ENCODE data around the gene IL1RAPL2.

Gene IL1RAPL2

GRCh38 chrX:105302246-105302645 is 736.2 kb downstream of the IL1RAPL2 start:
- Histone ChIP-seq H3K9me3 (ENCODE audit: low read length) (no peaks in the 10 kb centered on the region), H2AFZ (ENCODE audit: low read depth, low read length) (no peak overlapping the region), H3K4me3 (ENCODE audit: low read length) (no peak overlapping the region), H3K36me3 (ENCODE audit: insufficient read depth, low read length) (no peaks in the 10 kb centered on the region), H3K4me1 (ENCODE audit: insufficient read depth, low read length) (no peaks in the 10 kb centered on the region), H3K27me3 (ENCODE audit: insufficient read depth, low read length) (no peaks in the 10 kb centered on the region)

GRCh38 chrX:105307762-105308161 is 741.8 kb downstream of the IL1RAPL2 start:
- Histone ChIP-seq H2AFZ (ENCODE audit: low read depth, low read length) (no peak overlapping the region), H3K36me3 (ENCODE audit: insufficient read depth, low read length) (no peaks in the 10 kb centered on the region), H3K9me3 (ENCODE audit: low read length) (no peaks in the 10 kb centered on the region), H3K27me3 (ENCODE audit: insufficient read depth, low read length) (no peaks in the 10 kb centered on the region), H3K4me3 (ENCODE audit: low read length) (no peak overlapping the region), H3K4me1 (ENCODE audit: insufficient read depth, low read length) (no peaks in the 10 kb centered on the region)

- Histone ChIP-seq H3K4me3 (ENCODE audit: low read length) (no peak overlapping the region), H3K27me3 (ENCODE audit: insufficient read depth, low read length) (no peaks in the 10 kb centered on the region), H3K36me3 (ENCODE audit: insufficient read depth, low read length) (no peaks in the 10 kb centered on the region), H3K4me1 (ENCODE audit: insufficient read depth, low read length) (no peaks in the 10 kb centered on the region), H3K9me3 (ENCODE audit: low read length) (no peaks in the 10 kb centered on the region), H2AFZ (ENCODE audit: low read depth, low read length) (no peak overlapping the region)
Measured at GRCh38 chrX:105313596-105313995, 747.6 kb downstream of the IL1RAPL2 start.

- no peaks in the 10 kb centered on the region for H3K27me3 ChIP-seq (ENCODE audit: insufficient read depth, low read length)
- no peak overlapping the region for H2AFZ ChIP-seq (ENCODE audit: low read depth, low read length)
- H3K4me3 ChIP-seq (ENCODE audit: low read length) = no peak overlapping the region
- no peaks in the 10 kb centered on the region for H3K36me3 ChIP-seq (ENCODE audit: insufficient read depth, low read length)
- no peaks in the 10 kb centered on the region for H3K9me3 ChIP-seq (ENCODE audit: low read length)
- H3K4me1 ChIP-seq (ENCODE audit: insufficient read depth, low read length) = no peaks in the 10 kb centered on the region
Measured at GRCh38 chrX:105314458-105314857, 748.5 kb downstream of the IL1RAPL2 start.

GRCh38 chrX:105315248-105315647 is 749.2 kb downstream of the IL1RAPL2 start:
- Histone ChIP-seq H3K4me1 (ENCODE audit: insufficient read depth, low read length) (no peaks in the 10 kb centered on the region), H3K27me3 (ENCODE audit: insufficient read depth, low read length) (no peaks in the 10 kb centered on the region), H3K4me3 (ENCODE audit: low read length) (no peak overlapping the region), H2AFZ (ENCODE audit: low read depth, low read length) (no peak overlapping the region), H3K9me3 (ENCODE audit: low read length) (no peaks in the 10 kb centered on the region), H3K36me3 (ENCODE audit: insufficient read depth, low read length) (no peaks in the 10 kb centered on the region)

GRCh38 chrX:105317117-105317516 is 751.1 kb downstream of the IL1RAPL2 start:
- Histone ChIP-seq H3K4me3 (ENCODE audit: low read length) (no peak overlapping the region), H3K4me1 (ENCODE audit: insufficient read depth, low read length) (no peaks in the 10 kb centered on the region), H3K9me3 (ENCODE audit: low read length) (no peaks in the 10 kb centered on the region), H2AFZ (ENCODE audit: low read depth, low read length) (no peak overlapping the region), H3K36me3 (ENCODE audit: insufficient read depth, low read length) (no peaks in the 10 kb centered on the region), H3K27me3 (ENCODE audit: insufficient read depth, low read length) (no peaks in the 10 kb centered on the region)

- H2AFZ ChIP-seq (ENCODE audit: low read depth, low read length) = no peak overlapping the region
- H3K36me3 ChIP-seq (ENCODE audit: insufficient read depth, low read length) = no peaks in the 10 kb centered on the region
- no peaks in the 10 kb centered on the region for H3K9me3 ChIP-seq (ENCODE audit: low read length)
- H3K4me1 ChIP-seq (ENCODE audit: insufficient read depth, low read length) = no peaks in the 10 kb centered on the region
- H3K27me3 ChIP-seq (ENCODE audit: insufficient read depth, low read length) = no peaks in the 10 kb centered on the region
- H3K4me3 ChIP-seq (ENCODE audit: low read length) = no peak overlapping the region
Measured at GRCh38 chrX:105323928-105324327, 757.9 kb downstream of the IL1RAPL2 start.

- Histone ChIP-seq H3K4me3 (ENCODE audit: low read length) (no peak overlapping the region), H3K4me1 (ENCODE audit: insufficient read depth, low read length) (no peaks in the 10 kb centered on the region), H3K27me3 (ENCODE audit: insufficient read depth, low read length) (no peaks in the 10 kb centered on the region), H3K36me3 (ENCODE audit: insufficient read depth, low read length) (no peaks in the 10 kb centered on the region), H2AFZ (ENCODE audit: low read depth, low read length) (no peak overlapping the region), H3K9me3 (ENCODE audit: low read length) (no peaks in the 10 kb centered on the region)
Measured at GRCh38 chrX:105328773-105329172, 762.8 kb downstream of the IL1RAPL2 start.

- H3K9me3 ChIP-seq (ENCODE audit: low read length) = no peaks in the 10 kb centered on the region
- H2AFZ ChIP-seq (ENCODE audit: low read depth, low read length) = no peak overlapping the region
- no peaks in the 10 kb centered on the region for H3K27me3 ChIP-seq (ENCODE audit: insufficient read depth, low read length)
- H3K4me3 ChIP-seq (ENCODE audit: low read length) = no peak overlapping the region
- H3K4me1 ChIP-seq (ENCODE audit: insufficient read depth, low read length) = no peaks in the 10 kb centered on the region
- H3K36me3 ChIP-seq (ENCODE audit: insufficient read depth, low read length) = no peaks in the 10 kb centered on the region
Measured at GRCh38 chrX:105331244-105331643, 765.2 kb downstream of the IL1RAPL2 start.

GRCh38 chrX:105347373-105347772 is 781.4 kb downstream of the IL1RAPL2 start:
- Histone ChIP-seq H3K27me3 (ENCODE audit: insufficient read depth, low read length) (no peaks in the 10 kb centered on the region), H3K9me3 (ENCODE audit: low read length) (no peaks in the 10 kb centered on the region), H2AFZ (ENCODE audit: low read depth, low read length) (no peak overlapping the region), H3K4me3 (ENCODE audit: low read length) (no peak overlapping the region), H3K36me3 (ENCODE audit: insufficient read depth, low read length) (no peaks in the 10 kb centered on the region), H3K4me1 (ENCODE audit: insufficient read depth, low read length) (no peaks in the 10 kb centered on the region)

GRCh38 chrX:105349476-105349875 is 783.5 kb downstream of the IL1RAPL2 start:
- H3K27me3 ChIP-seq (ENCODE audit: insufficient read depth, low read length) = no peaks in the 10 kb centered on the region
- H3K4me1 ChIP-seq (ENCODE audit: insufficient read depth, low read length) = no peaks in the 10 kb centered on the region
- H3K36me3 ChIP-seq (ENCODE audit: insufficient read depth, low read length) = no peaks in the 10 kb centered on the region
- H3K9me3 ChIP-seq (ENCODE audit: low read length) = no peaks in the 10 kb centered on the region
- H3K4me3 ChIP-seq (ENCODE audit: low read length) = no peak overlapping the region
- H2AFZ ChIP-seq (ENCODE audit: low read depth, low read length) = no peak overlapping the region

- H3K4me1 ChIP-seq (ENCODE audit: insufficient read depth, low read length) = no peaks in the 10 kb centered on the region
- no peak overlapping the region for H3K4me3 ChIP-seq (ENCODE audit: low read length)
- no peaks in the 10 kb centered on the region for H3K9me3 ChIP-seq (ENCODE audit: low read length)
- no peaks in the 10 kb centered on the region for H3K27me3 ChIP-seq (ENCODE audit: insufficient read depth, low read length)
- no peaks in the 10 kb centered on the region for H3K36me3 ChIP-seq (ENCODE audit: insufficient read depth, low read length)
- H2AFZ ChIP-seq (ENCODE audit: low read depth, low read length) = no peak overlapping the region
Measured at GRCh38 chrX:105375816-105376215, 809.8 kb downstream of the IL1RAPL2 start.

- Histone ChIP-seq H2AFZ (ENCODE audit: low read depth, low read length) (no peak overlapping the region), H3K4me1 (ENCODE audit: insufficient read depth, low read length) (no peaks in the 10 kb centered on the region), H3K9me3 (ENCODE audit: low read length) (no peaks in the 10 kb centered on the region), H3K27me3 (ENCODE audit: insufficient read depth, low read length) (peaks cover 2% of the 10 kb centered on the region), H3K36me3 (ENCODE audit: insufficient read depth, low read length) (no peaks in the 10 kb centered on the region), H3K4me3 (ENCODE audit: low read length) (no peak overlapping the region)
Measured at GRCh38 chrX:105424729-105425128, 858.7 kb downstream of the IL1RAPL2 start.

GRCh38 chrX:105451401-105451800 is 885.4 kb downstream of the IL1RAPL2 start:
- Histone ChIP-seq H3K4me3 (ENCODE audit: low read length) (no peak overlapping the region), H3K4me1 (ENCODE audit: insufficient read depth, low read length) (no peaks in the 10 kb centered on the region), H3K9me3 (ENCODE audit: low read length) (no peaks in the 10 kb centered on the region), H3K36me3 (ENCODE audit: insufficient read depth, low read length) (no peaks in the 10 kb centered on the region), H3K27me3 (ENCODE audit: insufficient read depth, low read length) (no peaks in the 10 kb centered on the region), H2AFZ (ENCODE audit: low read depth, low read length) (no peak overlapping the region)

All from neuron (in vitro differentiated cells).